ELR (cell line): ENCODE results near the gene FLYWCH2.
A peak's percentile ranks its signal among the peaks of the same experiment; 100 is the strongest.
"Not testable (repeated sequence)": the region's sequence is repeated elsewhere in the genome, so short reads cannot be mapped to it uniquely, and the experiment has no call there.

Experiments
- DNase-seq: peaks from one replicate; pipeline ENCODE4 v3.0.0-alpha.2; 2015; ENCODE audit warnings: low read depth

Gene FLYWCH2

DNA sequence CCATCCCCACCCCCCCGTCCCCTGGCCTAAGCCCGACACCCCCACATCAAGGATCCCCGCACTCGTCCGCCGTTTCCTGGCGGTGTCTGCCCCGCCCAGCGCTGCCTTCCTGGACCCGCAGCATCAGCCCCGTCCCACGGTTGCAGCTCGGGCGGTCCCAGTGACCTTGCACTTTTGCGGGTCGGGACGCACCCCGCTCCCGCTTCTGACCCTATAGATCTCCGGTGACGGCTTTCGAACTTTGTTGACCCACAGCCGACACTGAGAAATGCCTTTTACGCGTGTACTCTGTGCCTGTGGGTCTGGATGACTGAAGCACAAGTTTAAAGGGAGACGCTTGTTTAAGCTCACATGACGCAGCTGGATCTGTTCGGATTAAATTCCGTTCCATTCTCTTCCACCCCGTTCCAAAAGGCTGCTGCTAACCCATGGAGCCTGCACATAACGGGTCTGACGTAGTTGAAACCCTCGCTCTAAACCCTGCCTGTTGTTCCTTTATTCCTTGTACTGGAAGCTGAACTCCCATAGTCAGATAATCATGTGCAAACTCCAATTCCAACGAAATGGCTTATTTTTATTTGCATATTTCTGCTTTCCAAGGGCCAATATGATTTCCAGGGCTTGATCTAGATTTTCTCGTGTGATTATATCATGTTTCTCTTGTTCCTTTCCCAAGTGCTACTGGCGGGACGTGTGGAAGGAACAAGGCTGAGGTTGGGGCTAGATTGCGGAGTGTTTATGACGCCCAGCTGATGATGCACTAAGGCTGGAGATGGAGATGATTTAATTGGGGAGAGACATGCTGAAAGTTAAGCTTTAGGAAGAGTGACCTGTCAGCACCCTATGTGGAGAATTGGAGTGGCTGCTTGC, 29.6 kb downstream of the FLYWCH2 start:
- DNase-seq = peak; percentile 58

DNA sequence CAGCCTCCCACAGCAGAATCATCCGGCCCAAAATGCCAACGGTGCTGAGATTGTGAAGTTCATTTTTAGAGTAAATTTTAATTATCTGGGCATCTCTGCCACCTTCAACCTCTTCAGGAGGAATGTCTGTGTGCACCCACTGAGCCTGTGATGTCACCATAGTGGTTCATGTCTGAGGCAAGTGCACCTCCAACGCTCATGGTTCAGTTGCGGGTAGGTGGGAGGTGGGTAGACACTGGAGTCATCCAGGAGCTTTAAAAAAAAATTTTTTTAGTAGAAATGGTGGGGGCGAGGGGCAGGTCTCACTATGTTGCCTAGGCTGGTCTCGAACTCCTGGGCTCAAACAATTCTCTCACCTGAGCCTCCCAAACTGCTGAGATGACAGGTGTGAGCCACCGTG, 30.6 kb downstream of the FLYWCH2 start:
- no peak for DNase-seq

DNA sequence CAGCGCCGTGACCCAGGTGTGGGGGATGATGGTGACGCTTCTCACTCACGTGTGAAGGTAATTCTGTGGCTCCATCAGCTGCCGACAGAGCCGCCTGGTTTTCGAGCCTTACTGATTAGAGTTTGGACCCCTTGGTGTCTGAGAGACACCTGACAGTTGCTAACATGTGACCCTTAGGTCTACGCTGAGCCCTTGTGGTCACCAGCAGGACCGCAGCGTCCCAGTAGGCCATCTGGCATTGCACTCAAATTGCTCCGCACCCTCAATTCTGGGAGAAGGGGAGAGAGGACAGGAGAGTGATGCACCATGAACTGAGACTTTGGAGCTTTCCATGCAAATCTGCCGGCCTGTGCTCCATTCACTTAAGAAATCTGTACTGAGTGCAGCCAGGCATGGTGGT, 31.2 kb downstream of the FLYWCH2 start:
- DNase-seq = no peak

DNA sequence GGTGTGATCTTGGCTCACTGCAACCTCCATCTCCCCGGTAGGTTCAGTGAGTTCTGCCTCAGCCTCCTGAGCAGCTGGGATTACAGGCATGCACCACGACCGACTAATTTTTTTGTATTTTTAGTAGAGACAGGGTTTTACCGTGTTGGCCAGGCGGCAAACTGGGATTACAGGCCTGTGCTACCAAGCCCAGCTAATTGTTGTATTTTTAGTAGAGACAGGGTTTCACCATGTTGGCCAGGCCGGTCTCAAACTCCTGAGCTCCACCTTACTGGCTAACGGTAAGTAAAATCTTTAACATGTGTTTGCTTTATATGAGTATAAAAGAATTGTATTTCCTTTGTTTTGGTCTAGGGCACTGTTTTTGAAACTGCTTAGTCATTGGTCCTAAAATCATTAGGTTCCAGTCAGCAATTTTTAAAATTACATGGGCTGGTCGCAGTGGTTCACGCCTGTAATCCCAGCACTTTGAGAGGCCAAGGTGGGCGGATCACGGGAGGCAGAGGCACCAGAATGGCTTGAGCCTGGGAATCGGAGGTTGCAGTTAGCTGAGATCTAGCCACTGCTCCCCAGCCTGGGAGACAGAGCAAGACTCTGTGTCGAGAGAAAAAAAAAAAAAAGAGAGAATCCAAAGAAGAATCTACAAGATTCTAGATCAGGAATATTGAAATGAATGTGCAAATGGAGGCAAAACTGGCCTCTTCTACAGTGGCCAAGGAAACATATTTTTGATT, 32.3 kb downstream of the FLYWCH2 start:
- no peak for DNase-seq

DNA sequence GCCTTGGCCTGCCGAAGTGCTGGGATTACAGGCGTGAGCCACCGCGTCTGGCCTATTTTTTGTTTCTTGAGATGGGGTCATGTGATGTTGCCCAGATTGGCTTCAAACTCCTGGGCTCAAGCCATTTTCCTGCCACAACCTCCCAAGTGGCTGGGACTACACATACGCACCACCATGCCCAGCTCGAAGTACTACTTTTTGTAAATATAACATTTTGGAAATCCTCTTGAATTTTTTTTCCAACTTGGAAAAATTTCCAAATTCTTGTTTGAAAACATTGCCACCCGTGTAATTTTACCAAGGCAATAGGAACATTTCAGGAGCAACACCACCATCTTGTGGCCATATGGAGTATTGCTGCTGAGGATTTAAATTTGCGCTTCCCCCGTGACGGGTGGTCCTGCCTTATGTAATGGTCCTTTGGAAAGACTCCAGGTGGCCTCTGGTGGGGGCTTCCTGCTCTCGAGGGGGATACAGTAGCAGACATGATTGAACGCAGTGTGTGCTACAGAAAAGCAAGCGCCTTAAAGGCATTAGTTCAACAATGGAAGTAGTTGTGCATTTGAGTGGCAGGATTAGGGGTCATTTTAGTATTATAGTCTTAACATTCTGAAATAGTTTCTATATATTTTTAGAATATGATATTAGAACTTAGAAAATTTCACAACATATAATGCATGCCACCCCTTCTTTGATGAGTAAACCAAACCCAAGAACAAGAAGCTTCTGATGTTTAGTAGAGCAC, 36.7 kb downstream of the FLYWCH2 start:
- DNase-seq = peak; percentile 72

DNA sequence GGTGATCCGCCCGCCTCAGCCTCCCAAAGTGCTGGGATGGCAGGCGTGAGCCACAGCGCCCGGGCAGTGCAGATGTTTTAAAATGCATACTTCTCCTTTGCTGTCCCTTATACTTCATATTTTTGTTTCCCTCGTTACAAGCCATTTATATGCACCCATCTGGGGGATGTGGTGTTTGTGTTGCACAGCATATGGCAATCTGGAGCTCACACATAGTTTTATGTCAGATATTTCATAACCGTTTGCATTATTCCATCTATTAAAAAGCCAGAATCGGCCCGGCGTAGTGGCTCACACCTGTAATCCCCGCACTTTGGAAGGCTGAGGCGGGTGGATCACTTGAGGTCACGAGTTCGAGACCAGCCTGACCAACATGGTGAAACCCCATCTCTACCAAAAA, 40.5 kb downstream of the FLYWCH2 start:
- no peak for DNase-seq

DNA sequence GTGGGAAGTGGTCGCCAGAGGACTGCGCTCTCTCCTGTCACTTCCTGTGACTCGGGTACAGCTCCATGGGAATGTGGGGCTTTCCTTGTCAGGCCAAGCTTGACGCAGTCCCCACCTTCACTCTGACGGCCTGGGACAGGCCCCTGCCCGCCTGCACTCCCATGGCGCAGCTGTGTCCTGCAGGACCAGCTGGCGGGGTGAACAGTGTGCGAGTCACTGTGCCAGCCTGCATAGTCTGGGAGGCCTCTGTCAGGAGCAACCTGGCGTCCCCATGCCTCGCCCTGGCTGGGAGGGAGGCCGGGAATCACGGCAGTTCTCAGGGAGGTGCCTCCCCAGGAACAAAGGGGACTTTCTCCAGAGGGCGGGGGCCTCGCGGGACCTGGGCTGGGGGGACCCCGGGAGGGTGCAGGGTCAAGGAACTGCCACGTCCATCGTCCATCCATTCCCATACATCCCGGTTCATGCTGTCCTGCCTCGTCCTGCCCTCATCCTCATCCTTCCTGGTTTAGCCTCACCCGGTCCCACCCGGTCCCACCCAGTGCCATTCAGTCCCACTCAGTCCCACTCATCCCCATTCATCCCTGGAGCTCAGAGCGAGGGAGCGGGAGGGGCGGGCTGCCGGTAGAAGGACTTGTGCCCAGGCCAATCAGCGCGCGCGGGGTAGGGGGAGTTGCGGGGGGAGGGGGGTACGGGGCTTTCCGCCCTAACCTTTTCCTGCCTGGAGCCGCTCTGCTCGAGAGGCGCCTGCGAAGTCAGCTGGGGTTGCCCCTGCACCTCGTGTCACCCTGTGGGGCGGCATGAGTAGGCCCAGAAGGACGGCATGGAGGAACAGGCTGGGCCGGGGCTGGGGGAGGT, 42.1 kb downstream of the FLYWCH2 start:
- no peak for DNase-seq

DNA sequence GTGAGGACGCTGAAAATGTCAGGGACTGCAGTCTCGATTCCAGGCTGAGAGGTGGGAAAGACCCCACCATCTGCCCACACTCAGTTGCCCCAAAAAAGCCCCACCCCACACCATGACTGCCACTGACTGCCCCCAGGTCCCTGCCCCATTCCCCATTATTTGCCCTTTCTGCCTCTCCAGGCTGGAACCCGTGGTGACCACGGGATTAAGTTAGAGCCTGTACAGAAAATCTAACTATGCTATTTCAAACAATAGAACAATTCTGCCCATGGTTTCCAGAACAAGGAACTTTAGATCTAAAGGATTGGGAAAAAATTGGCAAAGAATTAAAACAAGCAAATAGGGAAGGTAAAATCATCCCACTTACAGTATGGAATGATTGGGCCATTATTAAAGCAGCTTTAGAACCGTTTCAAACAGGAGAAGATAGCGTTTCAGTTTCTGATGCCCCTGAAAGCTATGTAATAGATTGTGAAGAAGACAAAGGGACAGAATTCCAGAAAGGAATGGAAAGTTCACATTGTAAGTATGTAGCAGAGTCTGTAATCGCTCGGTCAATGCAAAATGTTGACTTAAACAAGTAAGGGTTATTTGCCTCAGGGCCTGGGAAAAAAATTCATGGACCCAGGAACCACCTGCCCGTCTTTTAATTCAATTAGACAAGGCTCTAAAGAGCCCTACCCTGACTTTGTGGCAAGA, 43.1 kb downstream of the FLYWCH2 start:
- no peak for DNase-seq

DNA sequence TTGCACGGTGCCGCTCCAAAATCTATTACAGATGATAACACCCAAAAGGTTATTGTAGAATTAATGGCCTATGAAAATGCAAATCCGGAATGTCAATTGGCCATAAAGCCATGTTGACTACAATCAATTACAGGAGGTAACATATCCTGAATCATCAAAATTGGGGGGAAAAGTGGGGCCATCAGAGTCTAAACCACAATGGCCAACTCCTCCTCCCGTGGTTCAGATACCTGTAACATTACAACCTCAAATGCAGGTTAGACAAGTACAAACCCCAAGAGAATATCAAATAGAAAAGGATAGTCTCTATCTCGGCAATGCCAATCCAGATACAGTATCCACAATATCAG, 43.6 kb downstream of the FLYWCH2 start:
- DNase-seq = no peak

DNA sequence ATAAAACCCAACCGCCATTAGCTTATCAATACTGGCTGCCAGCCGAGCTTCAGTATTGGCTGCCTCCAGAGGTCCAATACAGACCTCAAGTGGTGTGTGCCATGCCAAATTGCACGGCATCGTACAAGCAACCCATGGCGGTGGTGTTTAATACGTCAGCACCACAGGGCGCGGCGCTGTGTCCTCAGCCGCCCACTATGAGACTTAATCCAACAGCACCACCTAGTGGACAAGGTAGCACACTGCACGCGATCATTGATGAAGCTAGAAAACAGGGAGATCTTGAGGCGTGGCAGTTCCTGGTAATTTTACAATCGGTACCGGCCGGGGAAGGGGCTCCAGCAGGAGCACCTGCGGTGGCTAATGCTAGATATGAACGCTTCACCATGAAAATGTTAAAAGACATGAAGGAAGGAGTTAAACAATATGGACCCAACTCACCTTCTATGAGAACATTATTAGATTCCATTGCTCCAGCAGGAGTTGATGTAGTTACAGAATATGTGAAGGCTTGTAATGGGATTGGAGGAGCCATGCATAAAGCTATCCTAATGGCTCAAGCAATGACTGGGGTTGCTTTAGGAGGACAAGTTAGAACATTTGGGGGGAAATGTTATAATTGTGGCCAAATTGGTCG, 44.1 kb downstream of the FLYWCH2 start:
- peak; percentile 88 for DNase-seq

DNA sequence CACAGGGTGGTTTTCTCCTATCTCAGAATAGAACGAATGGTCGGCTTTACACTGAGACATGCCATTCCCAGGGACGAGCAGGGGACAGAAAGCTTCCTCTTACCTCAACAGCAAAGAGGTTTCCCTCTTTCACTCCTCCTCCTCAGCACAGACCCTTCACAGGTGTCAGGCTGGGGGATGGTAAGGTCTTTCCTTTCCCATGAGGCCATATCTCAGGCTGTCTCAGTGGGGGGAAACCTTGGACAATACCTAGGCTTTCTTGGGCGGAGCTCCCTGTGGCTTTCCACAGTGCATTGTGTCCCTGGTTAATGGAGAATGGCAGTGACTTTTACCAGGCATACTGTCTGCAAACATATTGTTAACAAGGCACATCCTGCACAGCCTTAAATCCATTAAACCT, 45.1 kb downstream of the FLYWCH2 start:
- DNase-seq = not testable (repeated sequence)

DNA sequence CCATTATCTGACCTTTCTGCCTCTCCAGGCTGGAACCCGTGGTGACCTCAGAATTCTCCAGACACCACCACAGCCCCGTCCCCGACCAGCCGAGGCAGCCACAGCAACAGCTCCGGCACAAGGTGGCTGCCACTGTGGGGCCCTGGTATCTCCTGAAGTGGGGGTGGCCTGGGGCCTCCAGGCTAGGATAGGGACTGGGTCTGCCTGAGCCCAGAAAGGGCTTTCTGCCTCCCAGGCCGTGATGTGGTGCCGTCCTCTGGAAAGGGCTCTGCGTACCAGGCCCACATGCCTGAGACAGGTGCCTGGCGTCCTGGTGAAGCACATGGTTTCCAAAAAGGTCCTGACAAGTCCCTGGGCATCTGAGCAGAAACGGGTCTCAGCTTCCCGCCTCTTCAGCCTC, 45.8 kb downstream of the FLYWCH2 start:
- no peak for DNase-seq

DNA sequence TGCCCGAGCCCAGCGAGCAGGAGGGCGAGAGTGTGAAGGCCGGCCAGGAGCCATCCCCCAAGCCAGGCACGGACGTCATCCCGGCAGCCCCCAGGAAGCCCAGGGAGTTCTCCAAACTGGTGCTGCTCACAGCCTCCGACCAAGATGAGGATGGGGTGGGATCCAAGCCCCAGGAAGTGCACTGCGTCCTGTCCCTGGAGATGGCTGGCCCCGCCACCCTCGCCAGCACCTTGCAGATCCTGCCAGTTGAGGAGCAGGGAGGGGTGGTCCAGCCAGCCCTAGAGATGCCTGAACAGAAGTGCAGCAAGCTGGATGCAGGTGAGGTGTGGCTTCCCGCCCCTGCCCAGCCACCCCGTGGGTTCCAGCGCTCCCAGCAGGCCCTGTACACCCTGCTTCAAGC, 46.7 kb downstream of the FLYWCH2 start:
- no peak for DNase-seq

DNA sequence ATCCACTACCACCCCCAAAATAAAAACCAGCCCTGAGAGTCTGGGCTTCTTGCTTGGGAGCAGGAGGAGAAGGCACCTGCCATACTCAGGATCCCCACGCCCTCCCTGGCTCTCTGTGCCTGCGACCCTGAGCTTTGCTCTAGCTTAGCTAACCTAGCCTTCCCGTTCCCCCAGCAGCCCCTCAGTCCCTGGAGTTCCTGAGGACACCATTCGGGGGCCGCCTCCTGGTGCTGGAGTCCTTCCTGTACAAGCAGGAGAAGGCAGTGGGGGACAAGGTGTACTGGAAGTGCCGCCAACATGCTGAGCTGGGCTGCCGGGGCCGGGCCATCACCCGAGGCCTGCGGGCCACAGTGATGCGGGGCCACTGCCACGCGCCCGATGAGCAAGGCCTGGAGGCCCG, 47.2 kb downstream of the FLYWCH2 start:
- no peak for DNase-seq

DNA sequence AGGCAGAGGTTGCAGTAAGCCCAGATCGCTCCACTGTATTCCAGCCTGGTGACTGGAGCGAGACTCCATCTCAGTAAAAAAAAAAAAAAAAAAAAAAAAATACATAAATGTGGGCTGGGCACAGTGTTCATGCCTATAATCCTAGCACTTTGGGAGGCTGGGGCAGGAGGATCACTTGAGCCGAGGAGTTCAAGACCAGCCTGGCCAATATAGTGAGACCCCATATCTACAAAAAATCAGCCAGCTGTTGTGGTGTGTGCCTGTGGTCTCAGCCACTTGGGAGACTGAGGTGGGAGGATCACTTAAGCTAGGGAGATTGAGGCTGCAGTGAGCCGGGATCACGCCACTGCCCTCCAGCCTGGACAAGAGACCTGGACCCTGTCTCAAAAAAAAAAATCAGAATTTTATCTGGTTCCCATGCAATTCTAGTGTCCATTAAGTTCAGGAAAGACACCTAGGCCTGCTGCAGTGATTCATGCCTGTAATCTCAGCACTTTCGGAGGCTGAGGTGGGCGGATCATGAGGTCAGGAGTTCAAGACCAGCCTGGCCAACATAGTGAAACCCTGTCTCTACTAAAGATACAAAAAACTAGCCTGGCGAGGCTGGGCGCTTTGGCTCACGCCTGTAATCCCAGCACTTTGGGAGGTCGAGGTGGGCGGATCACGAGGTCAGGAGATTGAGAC, 48.4 kb downstream of the FLYWCH2 start:
- DNase-seq = not testable (repeated sequence)

DNA sequence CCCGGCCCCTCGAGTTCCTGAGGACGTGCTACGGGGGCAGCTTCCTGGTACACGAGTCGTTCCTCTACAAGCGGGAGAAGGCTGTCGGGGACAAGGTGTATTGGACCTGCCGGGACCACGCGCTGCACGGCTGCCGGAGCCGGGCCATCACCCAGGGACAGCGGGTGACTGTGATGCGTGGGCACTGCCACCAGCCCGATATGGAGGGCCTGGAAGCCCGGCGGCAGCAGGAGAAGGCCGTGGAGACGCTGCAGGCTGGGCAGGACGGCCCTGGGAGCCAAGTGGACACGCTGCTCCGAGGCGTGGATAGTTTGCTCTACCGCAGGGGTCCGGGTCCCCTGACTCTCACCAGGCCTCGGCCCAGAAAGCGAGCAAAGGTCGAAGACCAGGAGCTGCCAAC, 50.1 kb downstream of the FLYWCH2 start:
- DNase-seq = no peak

DNA sequence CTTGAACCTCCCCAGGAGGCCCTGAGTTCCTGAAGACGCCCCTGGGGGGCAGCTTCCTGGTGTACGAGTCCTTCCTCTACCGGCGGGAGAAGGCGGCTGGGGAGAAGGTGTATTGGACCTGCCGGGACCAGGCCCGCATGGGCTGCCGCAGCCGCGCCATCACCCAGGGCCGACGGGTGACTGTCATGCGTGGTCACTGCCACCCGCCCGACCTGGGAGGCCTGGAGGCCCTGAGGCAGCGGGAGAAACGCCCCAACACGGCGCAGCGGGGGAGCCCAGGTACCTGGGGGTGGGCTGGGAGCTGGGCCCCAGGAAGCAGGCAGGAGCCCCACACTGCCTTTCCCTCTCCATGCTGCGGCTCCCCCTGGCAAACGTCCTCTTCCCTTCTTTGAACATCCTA, 50.7 kb downstream of the FLYWCH2 start:
- no peak for DNase-seq

DNA sequence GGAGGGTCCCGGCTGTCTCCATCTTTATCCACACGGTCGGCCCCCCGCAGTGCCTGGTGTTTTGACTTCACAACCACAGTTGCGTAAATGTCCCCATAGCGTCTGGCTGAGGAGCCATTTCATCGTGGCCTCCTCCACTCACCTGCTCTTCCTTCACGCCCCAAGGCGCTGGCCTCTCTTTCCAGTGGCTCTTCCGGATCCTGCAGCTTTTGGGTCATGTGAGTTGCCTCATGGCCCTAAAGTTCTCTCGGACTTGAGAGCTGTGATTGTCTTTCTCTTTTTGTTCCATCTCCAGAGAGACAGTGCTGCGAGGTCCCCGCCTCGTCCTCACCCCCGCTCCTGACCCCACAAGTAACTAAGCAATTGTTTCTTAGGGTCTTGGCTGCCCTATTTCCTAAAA, 51.4 kb downstream of the FLYWCH2 start:
- no peak for DNase-seq

DNA sequence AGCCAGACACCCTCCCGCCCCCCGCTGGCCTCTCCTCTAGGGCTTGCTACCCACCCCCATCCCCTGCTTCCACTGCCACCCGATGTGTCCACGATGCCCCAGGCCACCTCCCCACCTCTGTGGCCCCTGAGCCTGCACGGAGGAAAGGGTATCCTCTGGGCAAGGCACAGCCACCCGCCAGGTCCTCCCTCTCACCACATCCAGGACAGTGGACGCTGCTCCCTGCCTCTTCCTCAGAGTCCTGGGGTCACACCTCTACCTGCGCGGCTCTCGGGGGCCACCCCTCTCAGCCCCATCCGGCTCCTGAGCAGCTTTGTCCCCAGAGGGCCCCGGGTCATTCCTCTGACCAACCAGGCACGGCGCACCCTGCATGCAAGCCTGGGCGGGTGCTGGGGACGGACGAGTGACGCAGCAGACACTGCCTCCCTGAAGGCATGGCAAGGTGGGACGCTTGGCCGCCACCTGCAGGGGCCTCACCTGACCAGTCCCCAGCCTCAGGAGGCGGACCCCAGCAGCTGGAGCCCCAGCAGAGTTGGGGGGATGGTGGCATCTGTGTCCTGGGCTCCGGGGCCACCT, 53.5 kb downstream of the FLYWCH2 start:
- no peak for DNase-seq

DNA sequence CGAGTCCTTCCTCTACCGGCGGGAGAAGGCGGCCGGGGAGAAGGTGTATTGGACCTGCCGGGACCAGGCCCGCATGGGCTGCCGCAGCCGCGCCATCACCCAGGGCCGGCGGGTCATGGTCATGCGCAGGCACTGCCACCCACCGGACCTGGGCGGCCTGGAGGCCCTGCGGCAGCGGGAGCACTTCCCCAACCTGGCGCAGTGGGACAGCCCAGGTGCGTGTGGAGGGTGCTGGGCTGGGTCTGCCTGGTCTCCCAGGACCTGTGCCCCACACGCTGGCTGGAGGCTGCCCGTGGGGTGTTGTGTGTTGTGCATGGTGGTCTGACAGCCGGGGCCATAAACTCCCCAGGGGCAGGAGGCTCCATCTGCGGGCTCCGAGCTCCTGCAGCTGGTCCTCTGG, 54.2 kb downstream of the FLYWCH2 start:
- DNase-seq = no peak
